Spleen (tissue), 11 donors: ENCODE results near the gene FTO. TPM values are rescaled to one million over a fixed set of nuclear protein-coding genes. Genes with fewer than 3 reads are reported as not detected.

Source experiments
- DNase-seq: peaks from one replicate; pipeline ENCODE4 v3.0.0-alpha.2; 2020
- H3K27ac ChIP-seq, 8 donors: fragments of 200-600 bp; sonication (generic) in 7 of 8; 1 replicate in 4 of 8; 2 replicates in 4 of 8; pipeline versions ENCODE4 v1.5.0 to v1.8.0; 2016 to 2021; ENCODE audit warnings: inconsistent platforms in 4 of 8, mild to moderate bottlenecking in 4 of 8, moderate library complexity in 1 of 8
- H3K27me3 ChIP-seq, 7 donors: fragments of 200-600 bp; sonication (generic) in 6 of 7; replicated peaks in 1 of 7; 1 replicate in 4 of 7; 2 replicates in 3 of 7; pipeline versions ENCODE4 v1.5.0 to v1.8.0; 2016 to 2021; ENCODE audit warnings: inconsistent platforms in 3 of 7, mild to moderate bottlenecking in 1 of 7
- H3K36me3 ChIP-seq, 6 donors: fragments of 200-600 bp; sonication (generic) in 5 of 6; 1 replicate in 4 of 6; 2 replicates in 2 of 6; pipeline versions ENCODE4 v1.5.0 to v1.8.0; 2016 to 2021; ENCODE audit warnings: inconsistent platforms in 2 of 6
- H3K4me1 ChIP-seq, 6 donors: fragments of 200-600 bp; sonication (generic) in 5 of 6; 1 replicate in 3 of 6; 2 replicates in 3 of 6; pipeline versions ENCODE4 v1.5.0 to v1.8.0; 2016 to 2021; ENCODE audit warnings: inconsistent platforms in 3 of 6
- H3K4me3 ChIP-seq, 8 donors: fragments of 200-600 bp; sonication (generic) in 7 of 8; 1 replicate in 4 of 8; 2 replicates in 4 of 8; pipeline versions ENCODE4 v1.5.0 to v1.8.0; 2016 to 2021; ENCODE audit warnings: inconsistent platforms in 4 of 8, mild to moderate bottlenecking in 4 of 8, moderate library complexity in 2 of 8
- H3K9me3 ChIP-seq, 8 donors: fragments of 200-600 bp; sonication (generic) in 7 of 8; 1 replicate in 4 of 8; 2 replicates in 4 of 8; pipeline versions ENCODE4 v1.5.0 to v1.8.0; 2016 to 2021; ENCODE audit warnings: inconsistent platforms in 4 of 8
- POLR2A ChIP-seq, 3 donors: fragments of 450-650 bp; IDR thresholded peaks; one replicate each; pipeline ENCODE4 v1.5.1; 2017; ENCODE audit warnings: antibody characterized with exemption in 3 of 3, mild to moderate bottlenecking in 1 of 3
- POLR2AphosphoS5 ChIP-seq, 3 donors: sonication (generic); formaldehyde crosslinking; IDR thresholded peaks; one replicate each; pipeline ENCODE4 v1.5.1; 2017; ENCODE audit warnings: antibody characterized with exemption in 3 of 3
- WGBS, 5 donors: extraction: QIAGEN DNeasy Blood & Tissue Kit in 3 of 5; methylation state at CpG; one replicate each; pipeline versions ENCODE4 v1.1.5 to v1.1.7; 2013 to 2018; 5-methylcytosine and 5-hydroxymethylcytosine counted together
- intact Hi-C: fragments of 100-400 bp; cut with DNase I; formaldehyde crosslinking; loops from one replicate; pipeline ENCODE4 v1.15.0; 2023; ENCODE audit warnings: low total_unique reads
- polyA plus RNA-seq, 3 donors: library from polyadenylated mRNA; stranded (reverse); fragments of 200-250 nt; gene quantifications; one replicate each; pipeline ENCODE4 v1.2.1, GENCODE V29; 2013
- total RNA-seq, 7 donors: library from RNA; depleted of rRNA in 3 of 7; stranded (reverse); fragments of >200 nt in 3 of 7; fragmentation: NEBNext Ultra II Directional in 4 of 7; extraction: Animal tissue kit (Norgen Biotek cat#: 25700) in 4 of 7; gene quantifications; one replicate each; pipeline versions ENCODE4 v1.1.0 to v1.2.1, GENCODE V29; 2016 to 2021
- TF ChIP-seq, protein P1 (sequence below), 11 experiments: fragments of 200-600 bp in 7 of 11; fragments of 450-650 bp in 4 of 11; sonication (generic) in 4 of 11; IDR thresholded peaks in 8 of 11; conservative IDR thresholded peaks in 3 of 11; 1 replicate in 7 of 11; 2 replicates in 4 of 11; pipeline versions ENCODE4 v1.4.0 to v1.8.0; 2016 to 2021; ENCODE audit warnings: antibody characterized with exemption in 11 of 11, inconsistent platforms in 4 of 11, mild to moderate bottlenecking in 1 of 11
- donor health status: healthy with polysubstance abuse.
- donor health status: DM: no; HTN: no; CAD: no; lungs with moderate emphysema.
- donor health status: DM: no; HTN: no; CAD: no.
- donor health status: Bipolar disorder and iron deficiency.
- donor health status: healthy.
- donor health status: DM: no; HTN: no; CAD: no.
- donor health status: DM: yes; HTN: yes; CAD: no.

The FTO gene
- total and polyA plus RNA-seq, 10 donors: 6.8 to 89.8 (median 68.4) TPM

- H3K36me3 ChIP-seq: no peaks in the 10 kb centered on the region
- intact Hi-C loops: no loop called here
- no peaks in the 10 kb centered on the region for H3K9me3 ChIP-seq
- WGBS, 5 donors: 84 to 93% (median 93%) methylated on average over 4 of the region's 4 CpGs
- no peak overlapping the region for H3K4me3 ChIP-seq
- no peak overlapping the region for H3K27ac ChIP-seq
- TF ChIP-seq, protein P1, sequence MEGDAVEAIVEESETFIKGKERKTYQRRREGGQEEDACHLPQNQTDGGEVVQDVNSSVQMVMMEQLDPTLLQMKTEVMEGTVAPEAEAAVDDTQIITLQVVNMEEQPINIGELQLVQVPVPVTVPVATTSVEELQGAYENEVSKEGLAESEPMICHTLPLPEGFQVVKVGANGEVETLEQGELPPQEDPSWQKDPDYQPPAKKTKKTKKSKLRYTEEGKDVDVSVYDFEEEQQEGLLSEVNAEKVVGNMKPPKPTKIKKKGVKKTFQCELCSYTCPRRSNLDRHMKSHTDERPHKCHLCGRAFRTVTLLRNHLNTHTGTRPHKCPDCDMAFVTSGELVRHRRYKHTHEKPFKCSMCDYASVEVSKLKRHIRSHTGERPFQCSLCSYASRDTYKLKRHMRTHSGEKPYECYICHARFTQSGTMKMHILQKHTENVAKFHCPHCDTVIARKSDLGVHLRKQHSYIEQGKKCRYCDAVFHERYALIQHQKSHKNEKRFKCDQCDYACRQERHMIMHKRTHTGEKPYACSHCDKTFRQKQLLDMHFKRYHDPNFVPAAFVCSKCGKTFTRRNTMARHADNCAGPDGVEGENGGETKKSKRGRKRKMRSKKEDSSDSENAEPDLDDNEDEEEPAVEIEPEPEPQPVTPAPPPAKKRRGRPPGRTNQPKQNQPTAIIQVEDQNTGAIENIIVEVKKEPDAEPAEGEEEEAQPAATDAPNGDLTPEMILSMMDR (IDR thresholded peaks at IDR 0.05 in 8 of 11, conservative IDR thresholded peaks at IDR 0.05 in 3 of 11): no peak
- TF ChIP-seq POLR2AphosphoS5 (IDR thresholded peaks at IDR 0.05): no peak
- no peak for TF ChIP-seq POLR2A (IDR thresholded peaks at IDR 0.05)
- H3K4me1 ChIP-seq: peaks cover 0 to 47% (median 36%) of the 10 kb centered on the region in 6 donors
- no peak for DNase-seq
- H3K27me3 ChIP-seq: no peaks in the 10 kb centered on the region
These were observed 65.2 kb downstream of the FTO start for GRCh38 chr16:53769185-53769584.

DNA sequence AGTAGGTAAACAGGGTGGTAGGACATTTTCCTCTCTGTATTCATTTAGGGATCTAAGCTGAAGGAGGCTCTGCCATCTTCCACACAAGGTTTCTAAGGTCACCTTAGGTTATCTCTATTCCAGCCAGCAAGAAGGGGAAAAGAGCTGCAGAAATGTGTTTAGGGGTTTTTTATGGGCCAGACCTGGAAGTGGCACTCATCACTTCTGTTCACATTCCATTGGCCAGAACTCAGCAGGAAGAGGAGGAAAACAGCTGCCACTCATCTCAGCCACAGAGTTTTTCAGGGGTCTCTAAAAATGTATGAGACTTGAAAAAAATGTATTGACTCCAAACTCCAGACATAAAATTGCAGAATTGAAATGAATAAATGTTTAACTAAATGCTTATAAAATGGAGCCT lies 65.8 kb downstream of the FTO start:
- intact Hi-C loops: no loop called here
- Histone ChIP-seq H3K27ac (no peak overlapping the region), H3K27me3 (no peaks in the 10 kb centered on the region), H3K36me3 (no peaks in the 10 kb centered on the region), H3K4me3 (no peak overlapping the region), H3K9me3 (no peaks in the 10 kb centered on the region), H3K4me1 (peaks cover 0 to 53% (median 38%) of the 10 kb centered on the region in 6 donors)
- TF ChIP-seq POLR2AphosphoS5 (IDR thresholded peaks at IDR 0.05) (no peak), POLR2A (IDR thresholded peaks at IDR 0.05) (no peak)
- TF ChIP-seq, protein P1 (IDR thresholded peaks at IDR 0.05 in 8 of 11, conservative IDR thresholded peaks at IDR 0.05 in 3 of 11): no peak
- no peak for DNase-seq

DNA sequence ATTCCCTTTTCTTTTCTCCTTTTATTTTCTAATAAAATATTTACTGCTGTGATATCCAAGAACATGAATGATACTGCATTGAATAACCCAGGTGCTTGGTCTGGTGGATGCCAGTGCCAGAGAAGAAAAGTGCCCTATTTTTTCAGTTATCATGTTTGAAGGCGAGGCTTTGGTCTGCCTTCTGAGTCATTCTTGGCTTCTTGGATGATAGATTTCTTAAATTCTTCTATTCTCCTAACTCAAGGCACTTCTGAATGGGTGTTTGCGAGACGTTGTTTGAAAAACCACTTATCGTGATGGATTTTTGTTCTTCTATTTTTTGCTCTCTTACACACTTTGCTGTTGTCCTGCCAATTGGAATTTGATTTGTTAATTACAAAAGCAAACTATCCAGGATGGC lies 66.7 kb downstream of the FTO start:
- 81 to 93% (median 90%) methylated on average over 4 of the region's 4 CpGs for WGBS, 5 donors
- intact Hi-C loops: no loop called here

GRCh38 chr16:53771655-53772497 lies 67.9 kb downstream of the FTO start:
- 61 to 75% (median 66%) methylated on average over 9 of the region's 9 CpGs for WGBS, 5 donors
- no peak overlapping the region for H3K27ac ChIP-seq
- intact Hi-C loops: no loop called here

More for the DNA sequence above, 66.7 kb downstream of the FTO start:
- no peaks in the 10 kb centered on the region for H3K36me3 ChIP-seq
- no peak for DNase-seq
- TF ChIP-seq POLR2A (IDR thresholded peaks at IDR 0.05): no peak
- TF ChIP-seq, protein P1 (IDR thresholded peaks at IDR 0.05 in 8 of 11, conservative IDR thresholded peaks at IDR 0.05 in 3 of 11): no peak
- TF ChIP-seq POLR2AphosphoS5 (IDR thresholded peaks at IDR 0.05): no peak
- H3K27me3 ChIP-seq: no peaks in the 10 kb centered on the region
- H3K9me3 ChIP-seq: no peaks in the 10 kb centered on the region
- H3K4me3 ChIP-seq: no peak overlapping the region
- no peak overlapping the region for H3K27ac ChIP-seq
- peaks cover 0 to 61% (median 43%) of the 10 kb centered on the region in 6 donors for H3K4me1 ChIP-seq

More at GRCh38 chr16:53771655-53772497, 67.9 kb downstream of the FTO start:
- no peak for TF ChIP-seq POLR2AphosphoS5 (IDR thresholded peaks at IDR 0.05)
- no peak for TF ChIP-seq POLR2A (IDR thresholded peaks at IDR 0.05)
- H3K9me3 ChIP-seq: no peaks in the 10 kb centered on the region
- H3K4me1 ChIP-seq: peaks cover 4 to 74% (median 53%) of the 10 kb centered on the region in 6 donors
- H3K36me3 ChIP-seq: no peaks in the 10 kb centered on the region
- no peaks in the 10 kb centered on the region for H3K27me3 ChIP-seq
- H3K4me3 ChIP-seq: no peak overlapping the region
- no peak for DNase-seq
